Astrocyte (in vitro differentiated cells and primary cell): ENCODE data around the gene RBPMS2. TPM values are rescaled to one million over a fixed set of nuclear protein-coding genes. Genes with fewer than 3 reads are reported as not detected.

Source experiments
- DNase-seq: peaks from one replicate; pipeline ENCODE4 v3.0.0-alpha.2; 2010; ENCODE audit warnings: low read depth
- FAIRE-seq: peaks from 2 replicates; lab custom pipeline; 2011; peaks lifted over from hg19 to GRCh38; lab: Jason Lieb, UNC
- H2AFZ ChIP-seq: 2 replicates; pipeline ENCODE4 v1.6.0; 2012; ENCODE audit warnings: low read depth, low read length, inconsistent platforms
- H3K27ac ChIP-seq: 2 replicates; pipeline ENCODE4 v1.5.1; 2011; ENCODE audit warnings: low read depth, low read length, inconsistent platforms
- H3K27me3 ChIP-seq: 2 replicates; pipeline ENCODE4 v1.6.0; 2011; ENCODE audit warnings: low read length, inconsistent platforms; ENCODE audit not compliant: insufficient read depth
- H3K36me3 ChIP-seq: 2 replicates; pipeline ENCODE4 v1.5.1; 2011; ENCODE audit warnings: low read length, inconsistent platforms; ENCODE audit not compliant: insufficient read depth
- H3K4me1 ChIP-seq: 2 replicates; pipeline ENCODE4 v1.5.1; 2011; ENCODE audit warnings: low read length, inconsistent platforms; ENCODE audit not compliant: insufficient read depth
- H3K4me2 ChIP-seq: 2 replicates; pipeline ENCODE4 v1.6.0; 2012; ENCODE audit warnings: low read length, inconsistent platforms
- H3K4me3 ChIP-seq: 2 replicates; pipeline ENCODE4 v1.5.1; 2011; ENCODE audit warnings: low read depth, mild to moderate bottlenecking, low read length, inconsistent platforms; ENCODE audit not compliant: insufficient read depth
- H3K79me2 ChIP-seq: 2 replicates; pipeline ENCODE4 v1.6.0; 2012; ENCODE audit warnings: mild to moderate bottlenecking, low read length, inconsistent platforms; ENCODE audit not compliant: insufficient read depth
- H3K9ac ChIP-seq: 2 replicates; pipeline ENCODE4 v1.6.0; 2012; ENCODE audit warnings: mild to moderate bottlenecking, low read length, inconsistent platforms
- H3K9me3 ChIP-seq: 2 replicates; pipeline ENCODE4 v1.5.1; 2012; ENCODE audit warnings: low read depth, mild to moderate bottlenecking, low read length, inconsistent platforms; ENCODE audit not compliant: insufficient read depth
- H4K20me1 ChIP-seq: 2 replicates; pipeline ENCODE4 v1.6.0; 2012; ENCODE audit warnings: low read length, inconsistent platforms; ENCODE audit not compliant: insufficient read depth
- H3K27ac Mint-ChIP-seq: one replicate; pipeline ENCODE4 v1.8.0; 2021; ENCODE audit warnings: mild to moderate bottlenecking, mixed read lengths; ENCODE audit not compliant: unreplicated experiment
- H3K27me3 Mint-ChIP-seq: one replicate; pipeline ENCODE4 v1.8.0; 2021; ENCODE audit warnings: low read depth, mixed read lengths; ENCODE audit not compliant: unreplicated experiment
- H3K36me3 Mint-ChIP-seq: one replicate; pipeline ENCODE4 v1.8.0; 2021; ENCODE audit warnings: low read depth, mixed read lengths; ENCODE audit not compliant: unreplicated experiment
- H3K4me1 Mint-ChIP-seq: one replicate; pipeline ENCODE4 v1.8.0; 2021; ENCODE audit warnings: low read depth, mixed read lengths; ENCODE audit not compliant: unreplicated experiment
- H3K4me3 Mint-ChIP-seq: one replicate; pipeline ENCODE4 v1.8.0; 2021; ENCODE audit warnings: mild to moderate bottlenecking, moderate library complexity, mixed read lengths; ENCODE audit not compliant: unreplicated experiment
- H3K9me3 Mint-ChIP-seq: one replicate; pipeline ENCODE4 v1.8.0; 2021; ENCODE audit warnings: mild to moderate bottlenecking, mixed read lengths; ENCODE audit not compliant: unreplicated experiment
- EZH2 ChIP-seq: IDR thresholded peaks from 2 replicates; pipeline ENCODE4 v1.6.1; 2012; ENCODE audit warnings: mild to moderate bottlenecking, low read length, inconsistent platforms; ENCODE audit not compliant: insufficient read depth
- total RNA-seq: library from RNA; stranded (reverse); gene quantifications from 2 replicates; pipeline ENCODE4 v1.2.1, GENCODE V29; 2021
- TF ChIP-seq, protein P1 (sequence below): IDR thresholded peaks from 2 replicates; pipeline ENCODE4 v1.5.1; 2011; ENCODE audit warnings: low read depth, mild to moderate bottlenecking, inconsistent platforms, low read length, moderate library complexity; ENCODE audit not compliant: insufficient read depth

RBPMS2 gene
- total RNA-seq, 1 donor from 2014 or later: 10.6 TPM

DNA sequence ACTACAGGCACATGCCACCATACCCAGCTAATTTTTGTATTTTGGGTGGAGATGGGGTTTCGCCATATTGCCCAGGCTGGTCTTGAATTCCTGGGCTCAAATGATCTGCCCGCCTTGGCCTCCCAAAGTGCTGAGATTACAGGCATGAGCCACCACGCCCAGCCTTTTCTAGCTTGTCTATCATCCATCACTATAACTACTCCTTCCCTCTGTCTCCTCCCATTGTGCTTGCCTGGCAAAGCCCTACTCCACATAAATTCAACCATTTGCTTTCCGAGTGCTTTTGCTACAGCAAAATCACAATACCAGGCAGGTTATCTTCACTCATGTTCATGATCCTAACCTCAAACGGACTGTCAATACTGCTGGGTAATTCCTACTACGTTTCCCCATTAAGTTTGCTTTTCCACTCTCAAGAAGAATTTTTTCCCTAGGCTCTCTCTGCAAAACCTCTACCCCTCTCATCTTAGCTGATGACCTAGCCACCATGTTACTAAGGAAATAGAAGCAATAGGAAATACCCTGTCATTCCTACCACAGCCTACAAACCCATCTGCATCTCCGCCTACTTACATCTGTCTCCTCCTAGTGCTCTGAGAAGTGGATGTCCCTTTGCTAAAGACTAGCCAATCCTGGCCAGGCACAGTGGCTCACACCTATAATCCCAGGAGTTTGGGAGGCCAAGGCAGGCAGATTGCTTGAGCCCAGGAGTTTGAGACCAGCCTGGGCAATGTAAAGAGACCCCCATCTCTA lies 64.5 kb downstream of the RBPMS2 start:
- FAIRE-seq (no peak), DNase-seq (no peak)
- no peaks in the 10 kb centered on the region for H4K20me1 ChIP-seq
- Mint-ChIP-seq H3K27me3 (no peaks in the 10 kb centered on the region), H3K4me1 (no peaks in the 10 kb centered on the region), H3K4me3 (no peak overlapping the region), H3K27ac (no peak overlapping the region), H3K9me3 (no peaks in the 10 kb centered on the region), H3K36me3 (no peaks in the 10 kb centered on the region)
- no peaks in the 10 kb centered on the region for H3K9me3 ChIP-seq
- H3K4me1 ChIP-seq: no peaks in the 10 kb centered on the region
- H3K4me3 ChIP-seq: no peak overlapping the region
- no peaks in the 10 kb centered on the region for H3K79me2 ChIP-seq
- no peaks in the 10 kb centered on the region for H3K36me3 ChIP-seq
- H3K9ac ChIP-seq: no peak overlapping the region
- H2AFZ ChIP-seq: no peak overlapping the region
- no peak overlapping the region for H3K27ac ChIP-seq
- H3K27me3 ChIP-seq: no peaks in the 10 kb centered on the region
- no peak overlapping the region for H3K4me2 ChIP-seq
- TF ChIP-seq EZH2: no peak
- TF ChIP-seq, protein P1, sequence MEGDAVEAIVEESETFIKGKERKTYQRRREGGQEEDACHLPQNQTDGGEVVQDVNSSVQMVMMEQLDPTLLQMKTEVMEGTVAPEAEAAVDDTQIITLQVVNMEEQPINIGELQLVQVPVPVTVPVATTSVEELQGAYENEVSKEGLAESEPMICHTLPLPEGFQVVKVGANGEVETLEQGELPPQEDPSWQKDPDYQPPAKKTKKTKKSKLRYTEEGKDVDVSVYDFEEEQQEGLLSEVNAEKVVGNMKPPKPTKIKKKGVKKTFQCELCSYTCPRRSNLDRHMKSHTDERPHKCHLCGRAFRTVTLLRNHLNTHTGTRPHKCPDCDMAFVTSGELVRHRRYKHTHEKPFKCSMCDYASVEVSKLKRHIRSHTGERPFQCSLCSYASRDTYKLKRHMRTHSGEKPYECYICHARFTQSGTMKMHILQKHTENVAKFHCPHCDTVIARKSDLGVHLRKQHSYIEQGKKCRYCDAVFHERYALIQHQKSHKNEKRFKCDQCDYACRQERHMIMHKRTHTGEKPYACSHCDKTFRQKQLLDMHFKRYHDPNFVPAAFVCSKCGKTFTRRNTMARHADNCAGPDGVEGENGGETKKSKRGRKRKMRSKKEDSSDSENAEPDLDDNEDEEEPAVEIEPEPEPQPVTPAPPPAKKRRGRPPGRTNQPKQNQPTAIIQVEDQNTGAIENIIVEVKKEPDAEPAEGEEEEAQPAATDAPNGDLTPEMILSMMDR: no peak

DNA sequence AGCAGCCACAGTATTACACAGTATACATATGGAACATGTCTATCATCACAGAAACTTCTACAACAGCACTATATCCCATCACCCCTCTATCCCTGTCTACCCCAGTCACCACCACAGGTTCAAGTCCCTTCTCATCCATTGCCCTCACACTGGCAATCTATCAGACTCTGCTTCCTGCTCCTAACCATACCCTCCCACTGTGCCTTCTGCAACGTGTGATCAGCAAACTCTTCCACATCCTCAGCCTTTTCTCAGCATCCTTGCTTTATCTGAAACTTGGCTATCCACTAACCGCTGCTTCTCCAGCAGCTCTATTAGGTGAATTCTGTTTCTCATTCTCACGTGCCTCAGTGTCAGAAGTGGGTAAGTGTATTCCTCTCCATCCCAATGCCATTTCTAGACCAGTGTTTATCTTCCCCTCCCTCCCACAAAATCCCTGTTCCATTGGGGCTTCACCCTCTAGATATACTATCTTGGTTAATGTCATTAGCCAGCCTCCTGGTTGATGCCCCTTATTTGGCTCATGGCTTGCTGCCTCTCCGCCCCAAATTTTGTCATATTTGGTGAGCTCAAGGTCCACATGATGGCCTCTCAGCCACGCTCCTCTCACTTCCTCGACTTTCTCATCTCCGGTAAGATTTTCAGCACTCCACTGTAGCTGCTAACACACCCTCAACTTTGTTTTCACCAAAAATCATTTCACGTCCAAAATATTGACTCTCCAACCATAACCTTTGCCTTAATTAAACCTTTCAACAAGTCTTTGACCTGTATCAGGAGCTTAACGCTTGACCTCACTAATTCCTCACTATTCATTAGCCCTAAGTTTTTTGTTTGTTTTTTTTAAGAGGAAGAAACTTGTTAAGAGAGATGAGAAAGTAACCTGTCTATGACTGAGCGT lies 69.1 kb downstream of the RBPMS2 start:
- Histone ChIP-seq H3K27me3 (no peaks in the 10 kb centered on the region), H3K79me2 (peaks cover 17% of the 10 kb centered on the region), H4K20me1 (peaks cover 14% of the 10 kb centered on the region), H3K4me2 (no peak overlapping the region), H3K4me1 (peaks cover 17% of the 10 kb centered on the region), H3K9me3 (no peaks in the 10 kb centered on the region), H2AFZ (no peak overlapping the region), H3K27ac (no peak overlapping the region), H3K36me3 (no peaks in the 10 kb centered on the region), H3K4me3 (no peak overlapping the region), H3K9ac (no peak overlapping the region)
- TF ChIP-seq, protein P1: no peak
- no peak for TF ChIP-seq EZH2
- Mint-ChIP-seq H3K36me3 (no peaks in the 10 kb centered on the region), H3K27me3 (no peaks in the 10 kb centered on the region), H3K4me1 (peaks cover 10% of the 10 kb centered on the region), H3K9me3 (no peaks in the 10 kb centered on the region), H3K27ac (no peak overlapping the region), H3K4me3 (peak overlapping the region; percentile 10)
- DNase-seq (no peak), FAIRE-seq (no peak)
